HG03439 (cell line): Measurements from ENCODE around the gene SPOP.
"Not testable (repeated sequence)": the region's sequence is repeated elsewhere in the genome, so short reads cannot be mapped to it uniquely, and the experiment has no call there.

Experiments used
- ATAC-seq: cut with Tn5 transposase; IDR thresholded peaks from one replicate; pipeline ENCODE4 v1.9.1; 2021; ENCODE audit warnings: mild to moderate bottlenecking, moderate library complexity; ENCODE audit not compliant: unreplicated experiment

The SPOP gene

GRCh38 chr17:49659661-49660382 lies 18.1 kb downstream of the SPOP start:
- no peak for ATAC-seq

DNA sequence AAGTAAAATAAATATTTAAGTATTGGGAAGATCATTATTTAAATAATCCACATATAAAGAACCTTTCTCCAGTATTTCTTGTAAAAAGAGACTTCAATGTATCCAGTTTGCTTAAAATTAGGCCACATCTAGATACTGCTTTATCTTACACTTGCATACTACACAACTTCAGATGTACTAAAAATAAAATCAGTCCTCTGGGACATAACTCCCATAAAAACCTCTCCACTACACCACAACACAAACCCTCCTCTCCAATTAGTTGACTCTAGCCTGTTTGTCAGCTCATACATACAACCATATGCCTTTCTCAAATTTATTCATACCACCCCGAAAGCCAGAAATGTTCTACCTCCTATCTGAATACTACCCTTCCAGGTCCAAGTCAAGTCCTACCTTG lies 21.6 kb downstream of the SPOP start:
- ATAC-seq = no peak

- no peak for ATAC-seq
These were observed 30.7 kb downstream of the SPOP start for GRCh38 chr17:49647256-49647585.

GRCh38 chr17:49646391-49647255 lies 31.3 kb downstream of the SPOP start:
- ATAC-seq = no peak

DNA sequence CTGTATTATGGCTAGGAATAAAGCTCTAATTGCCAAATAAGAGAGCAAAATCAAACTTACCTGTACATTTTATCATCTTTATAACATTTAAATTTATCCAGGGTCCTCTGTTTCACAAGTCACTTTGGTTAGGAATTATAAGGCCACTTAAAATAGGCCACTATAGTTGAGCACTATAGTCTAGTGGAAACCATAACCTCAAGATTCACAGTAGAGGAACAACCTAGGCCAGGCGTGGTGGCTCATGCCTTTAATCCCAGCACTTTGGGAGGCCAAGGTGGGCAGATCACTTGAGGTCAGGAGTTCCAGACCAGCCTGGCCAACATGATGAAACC lies 31.9 kb downstream of the SPOP start:
- not testable (repeated sequence) for ATAC-seq

DNA sequence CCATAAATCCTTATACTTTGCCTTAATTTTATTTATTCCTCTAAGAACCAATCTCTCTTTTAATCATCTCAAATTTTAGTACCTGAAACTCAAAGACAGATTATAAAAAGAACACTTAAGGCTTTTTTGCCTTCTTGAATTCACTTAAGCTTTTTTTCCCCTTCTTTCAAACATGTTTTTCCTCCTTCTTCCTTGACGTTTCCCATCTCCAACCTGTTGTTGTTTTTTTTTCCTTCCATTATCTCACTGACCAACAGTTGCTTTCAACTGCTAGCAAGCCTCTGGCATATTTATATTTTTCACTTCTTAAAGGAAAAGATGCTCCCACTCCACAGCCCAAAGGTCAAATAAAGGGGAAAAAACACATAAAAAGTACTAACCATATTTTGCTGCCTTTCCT lies 32.2 kb downstream of the SPOP start:
- ATAC-seq = no peak

DNA sequence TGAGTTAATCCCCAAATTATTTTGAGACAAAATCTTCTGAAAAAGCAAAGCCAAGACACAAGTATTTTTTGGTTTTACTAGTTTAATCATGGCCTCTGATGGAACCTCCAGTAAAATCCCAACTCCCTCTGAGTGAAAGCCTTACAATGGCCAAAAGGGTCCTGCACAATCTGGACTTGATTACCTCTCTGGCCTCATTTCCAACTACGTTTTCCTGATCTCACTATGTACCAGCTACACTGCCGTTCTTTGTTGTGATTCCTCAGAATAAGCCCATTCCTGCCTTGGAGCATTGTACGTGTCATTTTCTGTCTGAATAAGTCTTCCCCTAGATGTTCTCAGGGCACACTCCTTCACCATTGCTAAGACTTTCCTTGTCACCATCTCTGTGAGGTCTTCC lies 37.3 kb downstream of the SPOP start:
- ATAC-seq = no peak

- ATAC-seq = no peak
These were observed 39.1 kb downstream of the SPOP start for GRCh38 chr17:49638818-49639217.

GRCh38 chr17:49637739-49638138 lies 40.2 kb downstream of the SPOP start:
- no peak for ATAC-seq

- no peak for ATAC-seq
These were observed 40.8 kb downstream of the SPOP start for GRCh38 chr17:49637050-49637449.

GRCh38 chr17:49635121-49635520 lies 42.8 kb downstream of the SPOP start:
- ATAC-seq = no peak

DNA sequence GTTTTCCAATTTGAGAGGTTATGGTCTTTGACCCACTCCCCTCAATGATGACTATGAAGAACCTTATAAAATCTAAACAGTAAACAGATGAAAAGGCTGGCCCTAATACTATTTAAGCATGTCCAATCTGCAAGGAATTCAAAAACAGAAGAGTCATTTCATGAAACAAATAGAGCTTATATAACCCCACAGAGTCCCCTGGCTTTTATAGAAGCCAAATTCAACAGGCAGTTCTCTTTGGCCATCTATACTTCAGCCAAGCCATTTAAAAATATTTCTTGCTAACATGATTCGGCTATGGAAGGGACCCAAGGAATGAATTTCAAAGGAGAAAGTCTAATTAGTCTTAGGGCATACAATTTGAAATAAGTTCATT lies 43.4 kb downstream of the SPOP start:
- no peak for ATAC-seq

DNA sequence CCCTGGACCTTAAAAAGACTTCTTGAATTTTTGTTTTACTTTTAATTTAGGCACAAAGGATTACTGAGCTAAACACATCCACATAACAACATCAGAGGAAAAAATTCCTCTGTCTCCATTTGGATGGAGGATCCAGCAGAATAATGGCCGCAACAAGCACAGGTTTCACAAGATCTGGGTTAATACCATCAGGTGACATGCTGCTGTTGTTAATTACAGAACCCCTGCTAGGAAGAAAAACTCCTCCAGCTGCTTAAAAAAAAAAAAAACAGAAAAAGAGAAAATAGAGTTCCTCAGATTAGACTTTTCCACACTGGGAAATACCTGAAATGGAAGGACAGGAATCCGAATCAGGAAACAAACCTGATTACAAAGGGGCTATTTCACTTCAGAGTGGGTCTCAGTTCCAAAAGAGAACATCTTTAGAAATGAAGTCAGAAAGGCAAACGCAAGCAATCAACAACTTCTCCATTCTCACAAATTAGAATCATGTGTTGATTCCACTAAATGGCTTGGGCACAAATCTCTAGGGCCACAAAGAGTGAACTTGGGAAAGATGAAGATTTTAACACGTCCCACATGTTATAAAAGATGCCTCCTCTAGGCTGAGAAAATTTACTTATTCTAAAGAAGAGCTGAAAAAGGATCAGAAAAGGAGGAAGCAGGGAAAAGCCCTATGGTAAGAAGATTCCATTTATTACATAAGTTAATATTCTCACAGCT lies 44.0 kb downstream of the SPOP start:
- no peak for ATAC-seq

GRCh38 chr17:49633250-49633649 lies 44.6 kb downstream of the SPOP start:
- ATAC-seq = no peak

DNA sequence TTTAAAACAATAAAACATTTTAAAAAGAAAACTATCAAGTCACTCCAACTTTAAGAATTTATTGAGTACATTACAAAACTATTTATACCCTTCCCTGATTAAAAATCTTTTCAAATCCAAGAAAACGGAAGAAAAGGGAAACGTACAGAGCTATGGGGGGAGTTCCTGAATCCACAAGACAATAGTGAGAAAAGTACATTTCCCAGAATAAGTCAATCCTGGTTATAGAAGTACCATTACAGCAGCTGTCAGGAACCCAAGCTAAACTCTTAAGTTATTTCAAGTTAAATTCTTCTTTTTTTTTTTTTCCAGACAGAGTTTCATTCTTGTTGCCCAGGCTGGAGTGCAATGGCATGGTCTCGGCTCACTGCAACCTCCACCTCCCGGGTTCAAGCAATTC lies 45.7 kb downstream of the SPOP start:
- no peak for ATAC-seq

DNA sequence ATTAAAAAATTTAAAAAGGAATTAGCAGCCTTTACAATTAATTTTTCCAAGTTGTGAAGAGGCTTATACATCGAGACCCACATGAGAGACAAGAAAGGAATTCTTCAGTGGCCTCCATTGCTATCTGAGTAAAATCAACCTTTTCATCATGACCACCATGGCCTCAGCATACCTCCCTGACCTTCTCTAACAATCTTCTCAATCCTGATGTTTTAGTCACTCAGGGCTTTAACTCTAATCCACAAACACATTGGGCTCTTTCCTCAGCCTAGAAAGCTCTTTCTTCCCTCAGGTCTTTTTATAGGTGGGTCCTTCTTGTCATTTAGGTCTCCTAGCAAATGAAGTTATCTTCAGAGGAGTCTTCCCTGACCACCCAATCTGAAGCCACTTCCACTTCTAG lies 46.4 kb downstream of the SPOP start:
- ATAC-seq = no peak

- no peak for ATAC-seq
These were observed 47.6 kb downstream of the SPOP start for GRCh38 chr17:49630113-49630900.

- ATAC-seq = no peak
These were observed 48.5 kb downstream of the SPOP start for GRCh38 chr17:49629447-49629846.

GRCh38 chr17:49624896-49625295 lies 53.0 kb downstream of the SPOP start:
- ATAC-seq = no peak

DNA sequence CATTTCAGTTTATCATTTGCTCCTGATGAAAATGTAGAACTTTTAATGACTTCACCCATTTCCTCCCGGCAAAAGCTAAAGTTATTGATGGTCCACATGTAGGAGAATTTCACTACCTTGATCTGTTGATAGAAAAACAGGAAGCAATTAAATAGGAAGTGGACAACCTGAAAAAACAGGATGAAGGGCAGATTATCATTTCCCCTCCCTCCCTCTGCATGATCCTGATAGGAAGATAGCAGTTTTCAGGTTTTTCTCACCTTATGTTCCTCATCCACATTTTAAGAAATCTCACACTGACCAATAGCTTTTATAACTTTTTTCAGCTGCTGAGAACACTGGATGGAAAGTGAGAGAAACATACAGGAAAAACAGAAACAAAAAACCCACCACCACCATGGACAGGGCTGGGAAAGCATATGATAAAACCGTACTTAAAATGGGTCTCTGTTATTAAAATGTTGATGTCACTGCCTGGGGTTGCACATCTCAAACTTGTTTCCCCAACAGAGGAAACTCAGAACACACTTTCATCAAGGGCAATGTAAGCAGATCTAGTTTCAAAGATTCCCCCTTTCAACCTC lies 55.9 kb downstream of the SPOP start:
- ATAC-seq = no peak

DNA sequence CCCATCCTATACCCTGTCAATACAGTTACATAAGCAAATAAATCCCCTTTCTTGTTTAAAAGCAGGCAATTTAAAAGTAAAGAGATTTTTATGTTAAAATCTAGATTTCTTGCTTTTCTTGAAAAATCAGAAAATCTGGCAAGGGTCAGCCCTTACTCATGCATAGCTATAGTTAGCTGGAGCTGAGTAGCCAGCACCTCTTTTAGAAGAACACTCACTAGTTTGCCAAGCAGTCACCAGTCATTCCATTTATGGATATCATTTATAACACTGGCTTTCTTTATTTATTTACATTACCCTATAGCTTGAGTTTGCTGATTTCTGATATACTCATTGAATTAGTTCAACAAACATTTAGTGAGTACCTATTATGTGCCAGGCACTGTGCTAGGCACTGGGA lies 56.5 kb downstream of the SPOP start:
- no peak for ATAC-seq
